Measurements from ENCODE around the gene PHACTR4. TPM values are rescaled to one million over a fixed set of nuclear protein-coding genes. Genes with fewer than 3 reads are reported as not detected.

PHACTR4 gene
- total and polyA plus RNA-seq, 9 of the 15 experiments (the other 6 are each of a cell fraction or from before 2014, with no cell fraction given) = 6.4 to 43.6 (median 14.2) TPM

DNA sequence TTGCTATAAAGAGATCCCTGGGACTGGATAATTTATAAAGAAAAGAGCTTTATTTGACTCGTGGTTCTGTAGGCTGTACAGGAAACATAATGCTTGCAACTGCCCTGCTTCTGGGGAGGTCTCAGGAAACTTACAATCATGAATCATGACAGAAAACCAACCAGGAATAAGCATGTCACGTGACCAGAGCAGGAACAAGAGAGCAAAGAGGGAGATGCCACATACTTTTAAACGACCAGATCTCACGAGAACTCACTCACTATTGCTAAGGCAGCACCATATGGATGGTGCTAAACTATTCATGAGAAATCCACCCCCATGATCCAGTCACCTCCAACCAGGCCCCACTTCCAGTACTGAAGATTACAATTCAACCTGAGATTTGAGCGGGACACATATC lies 86.5 kb downstream of the PHACTR4 start (continued):
- peak; percentile 20 for TF ChIP-seq MEIS2 (IDR thresholded peaks at IDR 0.05; ENCODE audit: partially characterized antibody)
- no peak for TF ChIP-seq NRF1 (conservative IDR thresholded peaks at IDR 0.05 in 1 of 2, IDR thresholded peaks at IDR 0.05 in 1 of 2)
- TF ChIP-seq ZNF239 (CRISPR knock-in tag; IDR thresholded peaks at IDR 0.05) = no peak
- no peak for TF ChIP-seq ILF3 (IDR thresholded peaks at IDR 0.05; ENCODE audit: borderline replicate concordance)
- TF ChIP-seq RAD21 (CRISPR knock-in tag; conservative IDR thresholded peaks at IDR 0.05 in 1 of 2, IDR thresholded peaks at IDR 0.05 in 1 of 2) = no peak
- TF ChIP-seq, protein P1, sequence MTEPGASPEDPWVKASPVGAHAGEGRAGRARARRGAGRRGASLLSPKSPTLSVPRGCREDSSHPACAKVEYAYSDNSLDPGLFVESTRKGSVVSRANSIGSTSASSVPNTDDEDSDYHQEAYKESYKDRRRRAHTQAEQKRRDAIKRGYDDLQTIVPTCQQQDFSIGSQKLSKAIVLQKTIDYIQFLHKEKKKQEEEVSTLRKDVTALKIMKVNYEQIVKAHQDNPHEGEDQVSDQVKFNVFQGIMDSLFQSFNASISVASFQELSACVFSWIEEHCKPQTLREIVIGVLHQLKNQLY (CRISPR knock-in tag; conservative IDR thresholded peaks at IDR 0.05) = no peak
- TF ChIP-seq SNIP1 (IDR thresholded peaks at IDR 0.05; ENCODE audit: low read depth) = no peak
- TF ChIP-seq ARID1B (IDR thresholded peaks at IDR 0.05) = no peak
- no peak for TF ChIP-seq FOXJ3 (CRISPR knock-in tag; IDR thresholded peaks at IDR 0.05)
- no peak for TF ChIP-seq KDM4B (IDR thresholded peaks at IDR 0.05; ENCODE audit: borderline replicate concordance in 2 of 2, low read depth in 1 of 2)
- TF ChIP-seq FOXP4 (CRISPR knock-in tag; IDR thresholded peaks at IDR 0.05; ENCODE audit: borderline replicate concordance) = no peak
- no peak for TF ChIP-seq E2F3 (CRISPR knock-in tag; IDR thresholded peaks at IDR 0.05)
- TF ChIP-seq, protein P2, sequence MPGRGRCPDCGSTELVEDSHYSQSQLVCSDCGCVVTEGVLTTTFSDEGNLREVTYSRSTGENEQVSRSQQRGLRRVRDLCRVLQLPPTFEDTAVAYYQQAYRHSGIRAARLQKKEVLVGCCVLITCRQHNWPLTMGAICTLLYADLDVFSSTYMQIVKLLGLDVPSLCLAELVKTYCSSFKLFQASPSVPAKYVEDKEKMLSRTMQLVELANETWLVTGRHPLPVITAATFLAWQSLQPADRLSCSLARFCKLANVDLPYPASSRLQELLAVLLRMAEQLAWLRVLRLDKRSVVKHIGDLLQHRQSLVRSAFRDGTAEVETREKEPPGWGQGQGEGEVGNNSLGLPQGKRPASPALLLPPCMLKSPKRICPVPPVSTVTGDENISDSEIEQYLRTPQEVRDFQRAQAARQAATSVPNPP (IDR thresholded peaks at IDR 0.05; ENCODE audit: borderline replicate concordance, insufficient read depth, insufficient read length) = no peak
- TF ChIP-seq PCBP2 (IDR thresholded peaks at IDR 0.05; ENCODE audit: low read depth, low read length, poor library complexity, severe bottlenecking) = no peak
- TF ChIP-seq RHOXF2B (CRISPR knock-in tag; conservative IDR thresholded peaks at IDR 0.05) = no peak
- TF ChIP-seq KDM2B (CRISPR knock-in tag; IDR thresholded peaks at IDR 0.05) = no peak

Data from K562 (cell line).